Right lobe of liver (tissue), 4 donors: Measurements from ENCODE around the gene ADORA3.
"Not testable (repeated sequence)": the region's sequence is repeated elsewhere in the genome, so short reads cannot be mapped to it uniquely, and the experiment has no call there.

Source experiments
- POLR2A ChIP-seq: fragments of 450-650 bp; IDR thresholded peaks from one replicate; pipeline ENCODE4 v1.6.1; 2017; ENCODE audit warnings: antibody characterized with exemption, mild to moderate bottlenecking
- TF ChIP-seq, protein P1 (sequence below), 4 donors: fragments of 200-600 bp in 3 of 4; fragments of 450-650 bp in 1 of 4; IDR thresholded peaks; one replicate each; pipeline versions ENCODE4 v1.5.1 to v1.8.0; 2016 to 2022; ENCODE audit warnings: antibody characterized with exemption in 4 of 4, mild to moderate bottlenecking in 2 of 4
- donor health status: DM: no; HTN: no; CAD: no.
- donor health status: DM: no; HTN: no; CAD: no.
- donor health status: DM: no; HTN: yes; CAD: no.

DNA sequence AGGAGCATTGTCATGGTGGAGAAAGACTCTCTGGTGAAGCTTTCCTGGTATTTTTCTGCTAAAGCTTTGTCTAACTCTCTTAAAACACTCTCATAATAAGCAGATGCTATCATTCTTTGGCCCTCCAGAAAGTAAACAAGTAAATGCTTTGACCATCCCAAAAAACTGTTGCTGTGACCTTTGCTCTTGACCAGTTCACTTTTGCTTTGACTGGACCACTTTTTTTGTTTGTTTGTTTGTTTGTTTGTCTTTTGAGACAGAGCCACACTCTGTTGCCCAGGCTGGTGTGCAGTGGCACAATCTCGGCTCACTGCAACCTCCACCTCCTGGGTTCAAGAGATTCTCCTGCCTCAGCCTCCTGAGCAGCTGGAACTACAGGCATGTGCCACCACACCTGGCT, 44.4 kb upstream of the ADORA3 start:
- TF ChIP-seq, protein P1, sequence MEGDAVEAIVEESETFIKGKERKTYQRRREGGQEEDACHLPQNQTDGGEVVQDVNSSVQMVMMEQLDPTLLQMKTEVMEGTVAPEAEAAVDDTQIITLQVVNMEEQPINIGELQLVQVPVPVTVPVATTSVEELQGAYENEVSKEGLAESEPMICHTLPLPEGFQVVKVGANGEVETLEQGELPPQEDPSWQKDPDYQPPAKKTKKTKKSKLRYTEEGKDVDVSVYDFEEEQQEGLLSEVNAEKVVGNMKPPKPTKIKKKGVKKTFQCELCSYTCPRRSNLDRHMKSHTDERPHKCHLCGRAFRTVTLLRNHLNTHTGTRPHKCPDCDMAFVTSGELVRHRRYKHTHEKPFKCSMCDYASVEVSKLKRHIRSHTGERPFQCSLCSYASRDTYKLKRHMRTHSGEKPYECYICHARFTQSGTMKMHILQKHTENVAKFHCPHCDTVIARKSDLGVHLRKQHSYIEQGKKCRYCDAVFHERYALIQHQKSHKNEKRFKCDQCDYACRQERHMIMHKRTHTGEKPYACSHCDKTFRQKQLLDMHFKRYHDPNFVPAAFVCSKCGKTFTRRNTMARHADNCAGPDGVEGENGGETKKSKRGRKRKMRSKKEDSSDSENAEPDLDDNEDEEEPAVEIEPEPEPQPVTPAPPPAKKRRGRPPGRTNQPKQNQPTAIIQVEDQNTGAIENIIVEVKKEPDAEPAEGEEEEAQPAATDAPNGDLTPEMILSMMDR (IDR thresholded peaks at IDR 0.05) = not testable (repeated sequence)
- TF ChIP-seq POLR2A = not testable (repeated sequence)
